Sigmoid colon (tissue), 7 donors: ENCODE measurements around the gene TUT4. TPM values are rescaled to one million over a fixed set of nuclear protein-coding genes. Genes with fewer than 3 reads are reported as not detected.
A peak's percentile ranks its signal among the peaks of the same experiment; 100 is the strongest.

ENCODE experiments used
- DNase-seq: peaks from one replicate; pipeline ENCODE4 v3.0.0-alpha.2; 2019
- H3K27ac ChIP-seq, 4 donors: fragments of 200-600 bp; sonication (generic); one replicate each; pipeline ENCODE4 v1.5.1; 2016 to 2019; ENCODE audit warnings: mild to moderate bottlenecking in 1 of 4
- H3K27me3 ChIP-seq, 3 donors: fragments of 200-600 bp; sonication (generic); one replicate each; pipeline ENCODE4 v1.5.1; 2019; ENCODE audit warnings: mild to moderate bottlenecking in 1 of 3
- H3K36me3 ChIP-seq, 4 donors: fragments of 200-600 bp; sonication (generic); one replicate each; pipeline ENCODE4 v1.5.1; 2016 to 2019
- H3K4me1 ChIP-seq, 4 donors: fragments of 200-600 bp; sonication (generic); one replicate each; pipeline ENCODE4 v1.5.1; 2017 to 2019
- H3K4me3 ChIP-seq, 4 donors: fragments of 200-600 bp; sonication (generic); one replicate each; pipeline ENCODE4 v1.5.1; 2017 to 2019; ENCODE audit warnings: mild to moderate bottlenecking in 2 of 4, moderate library complexity in 1 of 4
- H3K9me3 ChIP-seq, 4 donors: fragments of 200-600 bp in 3 of 4; sonication (generic) in 3 of 4; one replicate each; pipeline versions ENCODE4 v1.5.1 to v1.6.1; 2013 to 2019
- CTCF ChIP-seq, 4 experiments: fragments of 450-650 bp in 3 of 4; fragments of 200-600 bp in 1 of 4; IDR thresholded peaks; one replicate each; pipeline ENCODE4 v1.5.1; 2016 to 2019; ENCODE audit warnings: antibody characterized with exemption in 4 of 4, mild to moderate bottlenecking in 3 of 4, moderate library complexity in 2 of 4
- EP300 ChIP-seq, 4 donors: sonication (generic); formaldehyde crosslinking; IDR thresholded peaks; one replicate each; pipeline ENCODE4 v1.6.1; 2017; ENCODE audit warnings: antibody characterized with exemption in 4 of 4
- POLR2A ChIP-seq, 2 donors: fragments of 450-650 bp; IDR thresholded peaks; one replicate each; pipeline ENCODE4 v1.6.1; 2016; ENCODE audit warnings: antibody characterized with exemption in 2 of 2, mild to moderate bottlenecking in 2 of 2, moderate library complexity in 2 of 2
- POLR2AphosphoS5 ChIP-seq, 4 donors: sonication (generic); formaldehyde crosslinking; IDR thresholded peaks; one replicate each; pipeline ENCODE4 v1.6.1; 2017; ENCODE audit warnings: antibody characterized with exemption in 4 of 4
- WGBS, 2 donors: extraction: QIAGEN DNeasy Blood & Tissue Kit; methylation state at CpG; one replicate each; pipeline ENCODE4 v1.1.7; 2013; 5-methylcytosine and 5-hydroxymethylcytosine counted together
- intact Hi-C: fragments of 100-400 bp; cut with DNase I; formaldehyde crosslinking; loops from one replicate; pipeline ENCODE4 v1.15.1; 2023
- polyA plus RNA-seq, 3 donors: library from polyadenylated mRNA; stranded (reverse); fragments of 200-250 nt; gene quantifications; one replicate each; pipeline ENCODE4 v1.2.3, GENCODE V29; 2013
- total RNA-seq, 4 donors: library from RNA; depleted of rRNA; stranded (reverse); fragments of >200 nt; gene quantifications; one replicate each; pipeline ENCODE4 v1.1.0, GENCODE V29; 2016
- donor health status: healthy with polysubstance abuse.
- donor health status: Bipolar disorder and iron deficiency.
- donor health status: healthy.

TUT4 gene
- total and polyA plus RNA-seq, 7 donors: 3.2 to 66.9 (median 50.4) TPM

GRCh38 chr1:52403566-52404115 lies 149.3 kb downstream of the TUT4 start:
- peaks cover under 1 to 27% (median 12%) of the 10 kb centered on the region in 4 donors for H3K36me3 ChIP-seq
- TF ChIP-seq POLR2AphosphoS5 (IDR thresholded peaks at IDR 0.05) (no peak), POLR2A (IDR thresholded peaks at IDR 0.05) (no peak), EP300 (IDR thresholded peaks at IDR 0.05) (no peak)
- peak overlapping the region; percentile 84 to 90 (median 89) for H3K27ac ChIP-seq
- intact Hi-C loops: loop anchor here (1.0 to 10.0 kb wide), 4 partner anchors 36 to 259 kb away; partner anchors contain the start of genes GPX7, TUT4 and ZFYVE9
- H3K4me3 ChIP-seq: peak overlapping the region; percentile 56 to 87 (median 78)
- H3K27me3 ChIP-seq: no peaks in the 10 kb centered on the region
- 0% methylated on average over 16 of the region's 16 CpGs for WGBS, 2 donors
- H3K9me3 ChIP-seq: no peaks in the 10 kb centered on the region
- peaks cover 0 to 26% (median 23%) of the 10 kb centered on the region in 4 donors for H3K4me1 ChIP-seq
- no peak for DNase-seq

GRCh38 chr1:52402860-52403240 lies 150.0 kb downstream of the TUT4 start:
- Histone ChIP-seq H3K9me3 (no peaks in the 10 kb centered on the region), H3K27ac (no peak overlapping the region), H3K27me3 (no peaks in the 10 kb centered on the region), H3K4me3 (no peak overlapping the region), H3K36me3 (peaks cover 0 to 19% (median 4%) of the 10 kb centered on the region in 4 donors), H3K4me1 (peaks cover 0 to 26% (median 23%) of the 10 kb centered on the region in 4 donors)
- WGBS, 2 donors: 13 to 56% methylated on average over 3 of the region's 3 CpGs
- no peak for DNase-seq
- no peak for TF ChIP-seq CTCF (IDR thresholded peaks at IDR 0.05)
- no peak for TF ChIP-seq POLR2A (IDR thresholded peaks at IDR 0.05)
- TF ChIP-seq EP300 (IDR thresholded peaks at IDR 0.05): no peak
- TF ChIP-seq POLR2AphosphoS5 (IDR thresholded peaks at IDR 0.05): no peak
- intact Hi-C loops: loop anchor here (5.0 to 10.0 kb wide), 3 partner anchors 149 to 258 kb away; partner anchors contain the start of genes GPX7, TUT4 and ZFYVE9

- Histone ChIP-seq H3K27me3 (no peaks in the 10 kb centered on the region), H3K4me3 (no peak overlapping the region), H3K4me1 (peaks cover 0 to 13% (median 11%) of the 10 kb centered on the region in 4 donors), H3K27ac (no peak overlapping the region), H3K9me3 (no peaks in the 10 kb centered on the region), H3K36me3 (no peaks in the 10 kb centered on the region)
- DNase-seq: no peak
- WGBS, 2 donors: 86 to 97% methylated on average over 6 of the region's 6 CpGs
- intact Hi-C loops: loop anchor here (5.0 to 10.0 kb wide), 3 partner anchors 152 to 255 kb away; partner anchors contain the start of genes GPX7, TUT4 and ZFYVE9
- no peak for TF ChIP-seq EP300 (IDR thresholded peaks at IDR 0.05)
- no peak for TF ChIP-seq POLR2AphosphoS5 (IDR thresholded peaks at IDR 0.05)
- no peak for TF ChIP-seq CTCF (IDR thresholded peaks at IDR 0.05)
- TF ChIP-seq POLR2A (IDR thresholded peaks at IDR 0.05): no peak
Measured at GRCh38 chr1:52400131-52400530, 152.8 kb downstream of the TUT4 start.

GRCh38 chr1:52399629-52400028 lies 153.3 kb downstream of the TUT4 start:
- Histone ChIP-seq H3K4me3 (no peak overlapping the region), H3K9me3 (no peaks in the 10 kb centered on the region), H3K36me3 (no peaks in the 10 kb centered on the region), H3K27ac (no peak overlapping the region), H3K4me1 (peaks cover 0 to 11% (median 10%) of the 10 kb centered on the region in 4 donors), H3K27me3 (no peaks in the 10 kb centered on the region)
- no peak for DNase-seq
- WGBS, 2 donors: 95 to 96% methylated on average over 3 of the region's 3 CpGs
- intact Hi-C loops: loop anchor here (5.0 to 10.0 kb wide), 3 partner anchors 153 to 255 kb away; partner anchors contain the start of genes GPX7, TUT4 and ZFYVE9
- TF ChIP-seq EP300 (IDR thresholded peaks at IDR 0.05) (no peak), POLR2A (IDR thresholded peaks at IDR 0.05) (no peak), CTCF (IDR thresholded peaks at IDR 0.05) (no peak), POLR2AphosphoS5 (IDR thresholded peaks at IDR 0.05) (no peak)

- TF ChIP-seq POLR2A (IDR thresholded peaks at IDR 0.05) (no peak), POLR2AphosphoS5 (IDR thresholded peaks at IDR 0.05) (no peak), EP300 (IDR thresholded peaks at IDR 0.05) (no peak), CTCF (IDR thresholded peaks at IDR 0.05) (no peak)
- no peak for DNase-seq
- Histone ChIP-seq H3K27ac (no peak overlapping the region), H3K4me3 (no peak overlapping the region), H3K36me3 (no peaks in the 10 kb centered on the region), H3K9me3 (no peaks in the 10 kb centered on the region), H3K27me3 (no peaks in the 10 kb centered on the region), H3K4me1 (no peaks in the 10 kb centered on the region)
- WGBS, 2 donors: 93 to 96% methylated on average over 5 of the region's 5 CpGs
- intact Hi-C loops: no loop called here
Measured at GRCh38 chr1:52393174-52393573, 159.7 kb downstream of the TUT4 start.
